ENCODE results near the gene SSTR3. TPM values are rescaled to one million over a fixed set of nuclear protein-coding genes. Genes with fewer than 3 reads are reported as not detected.

The SSTR3 gene
- total RNA-seq, 1 donor from 2014 or later: not detected

GRCh38 chr22:37215890-37216289 lies 3.6 kb upstream of the SSTR3 start:
- intact Hi-C loops (cut with micrococcal nuclease): no loop called here
- no peak for DNase-seq
- ATAC-seq: no peak

GRCh38 chr22:37214731-37215030 lies 2.4 kb upstream of the SSTR3 start:
- intact Hi-C loops (cut with micrococcal nuclease): no loop called here
- no peak for ATAC-seq
- DNase-seq: no peak

- intact Hi-C loops (cut with micrococcal nuclease): no loop called here
- no peak for ATAC-seq
- DNase-seq: no peak
Observed at GRCh38 chr22:37213941-37214730, 1.9 kb upstream of the SSTR3 start.

- DNase-seq: no peak
- intact Hi-C loops (cut with micrococcal nuclease): no loop called here
- ATAC-seq: no peak
Observed at GRCh38 chr22:37213218-37213855, 1.1 kb upstream of the SSTR3 start.

GRCh38 chr22:37211866-37212173 lies 457 bp downstream of the SSTR3 start:
- no peak for DNase-seq
- intact Hi-C loops (cut with micrococcal nuclease): no loop called here
- no peak for ATAC-seq

DNA sequence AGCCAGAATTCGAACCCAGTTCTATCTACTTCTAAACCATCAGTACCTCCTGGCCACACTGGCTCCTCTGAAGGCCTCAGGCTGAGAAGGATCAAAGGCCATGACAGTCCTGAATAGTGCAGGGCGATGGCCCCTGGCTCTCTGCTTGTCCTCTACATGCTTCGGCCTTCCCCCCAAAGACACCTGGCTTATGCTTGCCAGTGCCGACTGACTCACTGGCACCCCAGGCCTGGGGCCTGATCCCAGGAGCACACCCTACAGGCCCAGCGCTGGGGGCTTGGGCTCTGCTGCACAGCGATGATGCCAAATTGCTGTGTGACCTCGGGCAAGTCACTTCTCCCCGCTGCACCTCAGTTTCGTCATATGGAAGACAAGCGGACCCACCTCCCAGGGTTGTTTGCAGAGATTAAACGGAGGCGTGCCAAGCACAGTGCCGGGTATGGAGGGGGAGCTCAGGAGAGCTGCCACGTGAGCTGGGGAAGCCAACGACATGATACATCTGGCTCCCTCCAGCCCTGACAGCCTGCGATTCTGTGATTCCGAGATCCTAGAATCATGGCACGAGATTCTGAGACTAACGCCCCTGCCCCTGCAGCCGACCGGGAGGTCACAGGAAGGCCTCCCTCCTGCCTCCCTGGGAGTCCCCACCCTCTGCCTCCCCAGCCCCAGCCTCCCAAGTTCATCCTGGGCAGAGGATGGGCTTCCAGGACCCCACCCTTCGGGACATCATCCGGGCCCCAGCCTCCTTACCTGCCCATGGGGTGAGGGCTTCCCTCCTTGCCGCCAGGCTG lies 1.0 kb downstream of the SSTR3 start:
- intact Hi-C loops (cut with micrococcal nuclease): no loop called here
- DNase-seq: no peak
- ATAC-seq: no peak

GRCh38 chr22:37210041-37210803 lies 2.1 kb downstream of the SSTR3 start:
- DNase-seq (no peak), ATAC-seq (no peak)
- intact Hi-C loops (cut with micrococcal nuclease): no loop called here

- intact Hi-C loops (cut with micrococcal nuclease): no loop called here
- ATAC-seq (no peak), DNase-seq (no peak)
Observed at GRCh38 chr22:37209140-37209845, 3.0 kb downstream of the SSTR3 start.

GRCh38 chr22:37208401-37209139 lies 3.7 kb downstream of the SSTR3 start:
- intact Hi-C loops (cut with micrococcal nuclease): no loop called here
- no peak for DNase-seq
- ATAC-seq: no peak

DNA sequence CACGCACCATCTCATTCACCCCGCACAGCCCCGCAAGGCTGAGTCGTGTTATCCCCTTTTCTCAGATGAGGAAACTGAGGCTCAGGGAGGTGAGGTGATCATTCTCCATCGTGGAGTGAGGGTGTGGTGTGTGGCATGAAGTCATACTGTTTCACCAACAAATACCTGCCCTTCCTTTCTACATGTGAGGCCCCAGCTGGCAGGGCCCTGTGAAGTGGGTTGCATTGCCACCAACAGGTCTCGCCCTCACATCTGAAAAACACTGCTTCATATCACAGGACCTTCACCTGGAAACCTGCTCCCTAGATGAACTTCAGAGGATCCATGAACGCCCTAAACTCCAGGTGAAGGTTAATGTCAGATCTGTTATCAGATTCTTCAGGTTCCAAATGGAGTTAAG lies 4.3 kb downstream of the SSTR3 start:
- no peak for DNase-seq
- intact Hi-C loops (cut with micrococcal nuclease): no loop called here
- no peak for ATAC-seq

- intact Hi-C loops (cut with micrococcal nuclease): no loop called here
- DNase-seq: no peak
- no peak for ATAC-seq
Observed at GRCh38 chr22:37206841-37207821, 5.1 kb downstream of the SSTR3 start.

GRCh38 chr22:37206118-37206840 lies 6.0 kb downstream of the SSTR3 start:
- no peak for ATAC-seq
- no peak for DNase-seq
- intact Hi-C loops (cut with micrococcal nuclease): no loop called here

- intact Hi-C loops (cut with micrococcal nuclease): no loop called here
- no peak for ATAC-seq
- DNase-seq: no peak
Observed at GRCh38 chr22:37205046-37205445, 7.2 kb downstream of the SSTR3 start.

DNA sequence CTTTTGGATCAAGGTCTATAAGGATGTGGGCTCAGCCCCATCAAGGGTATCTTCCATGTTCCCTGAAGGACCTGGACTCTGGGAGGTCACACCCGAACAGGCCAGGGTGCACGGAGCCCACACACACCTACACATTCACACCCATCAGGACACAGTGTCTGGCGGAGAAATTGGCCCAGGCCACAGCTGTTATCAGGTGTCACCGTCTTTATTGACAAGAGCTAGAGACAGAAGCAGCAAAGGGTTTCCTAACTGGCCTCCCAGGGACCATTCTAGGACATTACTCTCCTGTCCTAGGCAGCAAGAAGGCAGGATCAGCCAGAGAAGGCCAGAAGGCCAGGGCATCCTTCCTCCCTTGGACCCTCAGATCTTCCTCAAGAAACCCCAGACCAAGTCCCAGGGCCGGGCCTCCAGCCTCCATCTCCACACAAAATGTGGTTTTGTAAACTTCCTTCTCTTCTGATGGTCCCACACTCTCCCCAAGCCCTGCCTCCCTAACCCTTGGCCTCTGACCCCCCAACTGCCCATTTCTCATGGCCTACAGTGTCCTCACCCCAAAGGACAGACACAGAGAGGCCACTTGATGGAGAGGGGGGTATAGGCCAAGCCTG lies 8.1 kb downstream of the SSTR3 start:
- ATAC-seq (no peak), DNase-seq (no peak)
- intact Hi-C loops (cut with micrococcal nuclease): no loop called here

DNA sequence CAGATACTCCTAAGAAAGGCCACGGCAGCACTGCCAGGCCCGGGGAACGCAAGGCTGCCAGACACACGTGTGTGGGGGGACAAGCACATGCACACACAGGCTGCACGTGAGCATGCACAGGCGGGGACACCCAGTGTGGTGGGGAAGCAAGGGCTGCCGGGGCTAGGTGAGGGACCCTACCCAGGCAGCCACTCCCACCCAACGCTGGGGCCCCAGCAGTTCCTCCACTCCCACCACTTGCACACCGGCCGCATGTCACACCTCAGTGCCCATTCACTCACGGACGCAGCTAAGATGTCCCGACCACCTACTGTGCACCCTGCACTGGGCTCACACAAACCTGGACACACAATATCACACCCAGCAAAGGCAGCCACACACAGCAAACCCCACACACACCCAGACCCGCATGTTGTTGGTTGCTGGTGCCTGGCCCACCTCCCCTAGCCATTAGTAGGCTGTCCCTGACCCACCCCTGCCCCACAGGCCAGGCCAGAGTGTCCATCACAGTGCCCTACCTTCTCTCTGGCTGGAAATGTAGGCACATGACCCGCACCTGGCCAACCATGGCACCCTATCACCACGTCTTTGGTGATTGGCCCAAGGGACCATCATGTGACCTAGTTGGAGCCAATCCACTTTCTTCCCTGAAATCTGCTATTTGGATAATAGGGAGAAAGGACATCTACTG lies 8.8 kb downstream of the SSTR3 start:
- intact Hi-C loops (cut with micrococcal nuclease): no loop called here
- no peak for DNase-seq
- ATAC-seq: no peak

- ATAC-seq (no peak), DNase-seq (no peak)
- intact Hi-C loops (cut with micrococcal nuclease): no loop called here
Observed at GRCh38 chr22:37202716-37203115, 9.6 kb downstream of the SSTR3 start.
